Measurements from ENCODE around the gene DPYD. TPM values are rescaled to one million over a fixed set of nuclear protein-coding genes. Genes with fewer than 3 reads are reported as not detected.

DPYD gene
- total RNA-seq, 1 experiment from 2014 or later = 0.46 TPM

DNA sequence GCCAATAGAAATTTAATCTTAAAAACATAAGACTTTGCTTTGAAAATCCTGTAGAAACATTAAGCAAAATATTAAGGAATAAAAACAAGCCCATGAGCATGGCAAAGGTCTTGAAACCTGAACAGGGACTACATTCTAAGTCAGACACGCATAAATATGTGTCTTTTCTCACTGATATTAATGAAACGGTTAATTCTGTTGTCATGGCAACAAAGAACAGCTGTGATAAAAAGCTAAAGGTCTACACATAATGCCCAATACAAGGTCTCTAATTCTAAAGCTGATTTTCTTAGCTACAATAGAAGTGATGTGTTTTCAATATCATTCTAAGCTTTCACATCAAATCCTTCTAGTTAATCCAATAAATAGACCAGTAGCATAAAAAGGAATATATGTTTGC, 867.6 kb downstream of the DPYD start:
- Mint-ChIP-seq H3K4me3 (no peak overlapping the region), H3K9me3 (peaks cover 40% of the 10 kb centered on the region), H3K27me3 (ENCODE audit: low read depth) (no peaks in the 10 kb centered on the region; the same call in 1 of the 2 replicates), H3K4me1 (peaks cover 5% of the 10 kb centered on the region; the same call in 1 of the 2 replicates), H3K27ac (no peak overlapping the region), H3K36me3 (peaks cover 33% of the 10 kb centered on the region)
- DNase-seq (ENCODE audit: low spot score) = no peak
- ATAC-seq = no peak
- ChIA-PET POLR2A (no interaction called here), CTCF (no interaction called here)
- TF ChIP-seq TEAD1 (CRISPR knock-in tag; IDR thresholded peaks at IDR 0.05) (no peak), JAZF1 (CRISPR knock-in tag; IDR thresholded peaks at IDR 0.05) (no peak), ZNF232 (CRISPR knock-in tag; IDR thresholded peaks at IDR 0.05) (no peak), GRHL2 (CRISPR knock-in tag; IDR thresholded peaks at IDR 0.05; ENCODE audit: insufficient replicate concordance, severe bottlenecking) (no peak), ELF4 (CRISPR knock-in tag; IDR thresholded peaks at IDR 0.05; ENCODE audit: low read depth) (no peak), ZNF121 (CRISPR knock-in tag; IDR thresholded peaks at IDR 0.05) (no peak), ZNF671 (CRISPR knock-in tag; IDR thresholded peaks at IDR 0.05) (no peak)
- TF ChIP-seq, protein P1, sequence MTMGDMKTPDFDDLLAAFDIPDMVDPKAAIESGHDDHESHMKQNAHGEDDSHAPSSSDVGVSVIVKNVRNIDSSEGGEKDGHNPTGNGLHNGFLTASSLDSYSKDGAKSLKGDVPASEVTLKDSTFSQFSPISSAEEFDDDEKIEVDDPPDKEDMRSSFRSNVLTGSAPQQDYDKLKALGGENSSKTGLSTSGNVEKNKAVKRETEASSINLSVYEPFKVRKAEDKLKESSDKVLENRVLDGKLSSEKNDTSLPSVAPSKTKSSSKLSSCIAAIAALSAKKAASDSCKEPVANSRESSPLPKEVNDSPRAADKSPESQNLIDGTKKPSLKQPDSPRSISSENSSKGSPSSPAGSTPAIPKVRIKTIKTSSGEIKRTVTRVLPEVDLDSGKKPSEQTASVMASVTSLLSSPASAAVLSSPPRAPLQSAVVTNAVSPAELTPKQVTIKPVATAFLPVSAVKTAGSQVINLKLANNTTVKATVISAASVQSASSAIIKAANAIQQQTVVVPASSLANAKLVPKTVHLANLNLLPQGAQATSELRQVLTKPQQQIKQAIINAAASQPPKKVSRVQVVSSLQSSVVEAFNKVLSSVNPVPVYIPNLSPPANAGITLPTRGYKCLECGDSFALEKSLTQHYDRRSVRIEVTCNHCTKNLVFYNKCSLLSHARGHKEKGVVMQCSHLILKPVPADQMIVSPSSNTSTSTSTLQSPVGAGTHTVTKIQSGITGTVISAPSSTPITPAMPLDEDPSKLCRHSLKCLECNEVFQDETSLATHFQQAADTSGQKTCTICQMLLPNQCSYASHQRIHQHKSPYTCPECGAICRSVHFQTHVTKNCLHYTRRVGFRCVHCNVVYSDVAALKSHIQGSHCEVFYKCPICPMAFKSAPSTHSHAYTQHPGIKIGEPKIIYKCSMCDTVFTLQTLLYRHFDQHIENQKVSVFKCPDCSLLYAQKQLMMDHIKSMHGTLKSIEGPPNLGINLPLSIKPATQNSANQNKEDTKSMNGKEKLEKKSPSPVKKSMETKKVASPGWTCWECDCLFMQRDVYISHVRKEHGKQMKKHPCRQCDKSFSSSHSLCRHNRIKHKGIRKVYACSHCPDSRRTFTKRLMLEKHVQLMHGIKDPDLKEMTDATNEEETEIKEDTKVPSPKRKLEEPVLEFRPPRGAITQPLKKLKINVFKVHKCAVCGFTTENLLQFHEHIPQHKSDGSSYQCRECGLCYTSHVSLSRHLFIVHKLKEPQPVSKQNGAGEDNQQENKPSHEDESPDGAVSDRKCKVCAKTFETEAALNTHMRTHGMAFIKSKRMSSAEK (CRISPR knock-in tag; IDR thresholded peaks at IDR 0.05; ENCODE audit: borderline replicate concordance) = no peak
- TF ChIP-seq, protein P2, sequence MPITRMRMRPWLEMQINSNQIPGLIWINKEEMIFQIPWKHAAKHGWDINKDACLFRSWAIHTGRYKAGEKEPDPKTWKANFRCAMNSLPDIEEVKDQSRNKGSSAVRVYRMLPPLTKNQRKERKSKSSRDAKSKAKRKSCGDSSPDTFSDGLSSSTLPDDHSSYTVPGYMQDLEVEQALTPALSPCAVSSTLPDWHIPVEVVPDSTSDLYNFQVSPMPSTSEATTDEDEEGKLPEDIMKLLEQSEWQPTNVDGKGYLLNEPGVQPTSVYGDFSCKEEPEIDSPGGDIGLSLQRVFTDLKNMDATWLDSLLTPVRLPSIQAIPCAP (CRISPR knock-in tag; IDR thresholded peaks at IDR 0.05) = no peak
- TF ChIP-seq, protein P3, sequence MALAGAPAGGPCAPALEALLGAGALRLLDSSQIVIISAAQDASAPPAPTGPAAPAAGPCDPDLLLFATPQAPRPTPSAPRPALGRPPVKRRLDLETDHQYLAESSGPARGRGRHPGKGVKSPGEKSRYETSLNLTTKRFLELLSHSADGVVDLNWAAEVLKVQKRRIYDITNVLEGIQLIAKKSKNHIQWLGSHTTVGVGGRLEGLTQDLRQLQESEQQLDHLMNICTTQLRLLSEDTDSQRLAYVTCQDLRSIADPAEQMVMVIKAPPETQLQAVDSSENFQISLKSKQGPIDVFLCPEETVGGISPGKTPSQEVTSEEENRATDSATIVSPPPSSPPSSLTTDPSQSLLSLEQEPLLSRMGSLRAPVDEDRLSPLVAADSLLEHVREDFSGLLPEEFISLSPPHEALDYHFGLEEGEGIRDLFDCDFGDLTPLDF (CRISPR knock-in tag; IDR thresholded peaks at IDR 0.05) = no peak
- TF ChIP-seq, protein P4, sequence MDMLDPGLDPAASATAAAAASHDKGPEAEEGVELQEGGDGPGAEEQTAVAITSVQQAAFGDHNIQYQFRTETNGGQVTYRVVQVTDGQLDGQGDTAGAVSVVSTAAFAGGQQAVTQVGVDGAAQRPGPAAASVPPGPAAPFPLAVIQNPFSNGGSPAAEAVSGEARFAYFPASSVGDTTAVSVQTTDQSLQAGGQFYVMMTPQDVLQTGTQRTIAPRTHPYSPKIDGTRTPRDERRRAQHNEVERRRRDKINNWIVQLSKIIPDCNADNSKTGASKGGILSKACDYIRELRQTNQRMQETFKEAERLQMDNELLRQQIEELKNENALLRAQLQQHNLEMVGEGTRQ (CRISPR knock-in tag; IDR thresholded peaks at IDR 0.05) = no peak

DNA sequence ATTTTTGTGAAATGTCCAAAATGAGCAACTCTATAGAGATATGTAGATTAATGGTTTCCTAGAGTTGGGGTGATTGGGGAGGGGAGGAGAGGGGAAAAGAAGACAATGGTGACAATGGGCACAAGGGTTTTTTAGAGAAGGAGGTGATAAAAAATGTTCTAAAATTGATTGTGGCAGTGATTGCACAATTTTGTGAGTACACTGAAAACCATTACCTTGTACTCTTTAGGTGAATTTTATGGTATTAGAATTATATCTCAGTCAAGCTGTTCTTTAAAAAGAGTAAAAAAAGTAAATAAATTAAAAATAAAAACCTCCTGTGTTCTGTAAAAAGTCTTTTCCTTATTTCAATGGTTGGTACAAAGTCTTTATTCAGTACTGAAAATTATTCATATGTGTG, 869.0 kb downstream of the DPYD start:
- DNase-seq (ENCODE audit: low spot score) (no peak), ATAC-seq (no peak)
- Mint-ChIP-seq H3K27me3 (ENCODE audit: low read depth) (no peaks in the 10 kb centered on the region), H3K9me3 (peaks cover 27% of the 10 kb centered on the region), H3K27ac (no peak overlapping the region), H3K4me3 (no peak overlapping the region), H3K4me1 (peaks cover 5% of the 10 kb centered on the region; the same call in 1 of the 2 replicates), H3K36me3 (peaks cover 20% of the 10 kb centered on the region)
- ChIA-PET CTCF (interaction anchor here (1.9 kb wide), 1 partner anchor 179 kb away, joined by 16 read pairs; no protein-coding TSS in a partner anchor), POLR2A (no interaction called here)
- TF ChIP-seq CREM (CRISPR knock-in tag; IDR thresholded peaks at IDR 0.05) (no peak), ZNF263 (CRISPR knock-in tag; IDR thresholded peaks at IDR 0.05; ENCODE audit: low read depth) (no peak), NR2C2 (CRISPR knock-in tag; IDR thresholded peaks at IDR 0.05) (no peak)
- TF ChIP-seq, protein P5, sequence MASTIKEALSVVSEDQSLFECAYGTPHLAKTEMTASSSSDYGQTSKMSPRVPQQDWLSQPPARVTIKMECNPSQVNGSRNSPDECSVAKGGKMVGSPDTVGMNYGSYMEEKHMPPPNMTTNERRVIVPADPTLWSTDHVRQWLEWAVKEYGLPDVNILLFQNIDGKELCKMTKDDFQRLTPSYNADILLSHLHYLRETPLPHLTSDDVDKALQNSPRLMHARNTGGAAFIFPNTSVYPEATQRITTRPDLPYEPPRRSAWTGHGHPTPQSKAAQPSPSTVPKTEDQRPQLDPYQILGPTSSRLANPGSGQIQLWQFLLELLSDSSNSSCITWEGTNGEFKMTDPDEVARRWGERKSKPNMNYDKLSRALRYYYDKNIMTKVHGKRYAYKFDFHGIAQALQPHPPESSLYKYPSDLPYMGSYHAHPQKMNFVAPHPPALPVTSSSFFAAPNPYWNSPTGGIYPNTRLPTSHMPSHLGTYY (CRISPR knock-in tag; IDR thresholded peaks at IDR 0.05) = no peak

All from WTC11 (cell line).